Heart left ventricle (tissue), 13 donors: Measurements from ENCODE around the gene DMD.
"Not testable (repeated sequence)": the region's sequence is repeated elsewhere in the genome, so short reads cannot be mapped to it uniquely, and the experiment has no call there.

Experiments
- POLR2A ChIP-seq, 2 donors: fragments of 450-650 bp; IDR thresholded peaks; one replicate each; pipeline ENCODE4 v1.6.1; 2017; ENCODE audit warnings: antibody characterized with exemption in 2 of 2, mild to moderate bottlenecking in 2 of 2, moderate library complexity in 2 of 2
- TF ChIP-seq, protein P1 (sequence below), 12 donors: fragments of 200-600 bp; sonication (generic) in 4 of 12; IDR thresholded peaks; one replicate each; pipeline versions ENCODE4 v1.5.0 to v1.8.0; 2018 to 2022; ENCODE audit warnings: antibody characterized with exemption in 12 of 12, mild to moderate bottlenecking in 5 of 12
- donor health status: ischemic (EF 13 %, LVEDD 7.1; RV severe dilation, severe dysfunction).
- donor health status: DM: no; HTN: yes; CAD: no.
- donor health status: DM: no; HTN: no; CAD: no.
- donor health status: ischemic (EF 25% LVEDD 6.9; RV normal size, moderate dysfunction).
- donor health status: ischemic (EF 25% LVEDD 5.7; RV mildly dilated, moderate dysfunction).
- donor health status: ischemic (EF 35%, LVEDD 5.7; RV mildly dilated, moderate dysfunction).
- donor health status: nonischemic (EF 11% LVEDD 7.7; RV severe dilation, severe dysfunction).
- donor health status: DM: yes; HTN: yes; CAD: no.
- donor health status: PGD.
- donor health status: ischemic (EF 29% LVEDD 5.4; RV normal size, mild dysfunction).
- donor health status: nonischemic (EF 23%, LVEDD 6.1; RV moderate dilation, normal function).

DNA sequence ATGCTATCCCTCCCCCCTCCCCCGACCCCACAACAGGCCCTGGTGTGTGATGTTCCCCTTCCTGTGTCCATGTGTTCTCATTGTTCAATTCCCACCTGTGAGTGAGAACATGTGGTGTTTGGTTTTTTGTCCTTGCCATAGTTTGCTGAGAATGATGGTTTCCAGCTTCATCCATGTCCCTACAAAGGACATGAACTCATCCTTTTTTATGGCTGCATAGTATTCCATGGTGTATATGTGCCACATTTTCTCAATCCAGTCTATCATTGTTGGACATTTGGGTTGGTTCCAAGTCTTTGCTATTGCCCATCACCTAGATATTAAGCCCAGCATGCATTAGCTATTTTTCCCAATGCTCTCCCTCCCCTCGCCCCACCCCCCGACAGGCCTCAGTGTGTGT, 1627.5 kb downstream of the DMD start:
- TF ChIP-seq, protein P1, sequence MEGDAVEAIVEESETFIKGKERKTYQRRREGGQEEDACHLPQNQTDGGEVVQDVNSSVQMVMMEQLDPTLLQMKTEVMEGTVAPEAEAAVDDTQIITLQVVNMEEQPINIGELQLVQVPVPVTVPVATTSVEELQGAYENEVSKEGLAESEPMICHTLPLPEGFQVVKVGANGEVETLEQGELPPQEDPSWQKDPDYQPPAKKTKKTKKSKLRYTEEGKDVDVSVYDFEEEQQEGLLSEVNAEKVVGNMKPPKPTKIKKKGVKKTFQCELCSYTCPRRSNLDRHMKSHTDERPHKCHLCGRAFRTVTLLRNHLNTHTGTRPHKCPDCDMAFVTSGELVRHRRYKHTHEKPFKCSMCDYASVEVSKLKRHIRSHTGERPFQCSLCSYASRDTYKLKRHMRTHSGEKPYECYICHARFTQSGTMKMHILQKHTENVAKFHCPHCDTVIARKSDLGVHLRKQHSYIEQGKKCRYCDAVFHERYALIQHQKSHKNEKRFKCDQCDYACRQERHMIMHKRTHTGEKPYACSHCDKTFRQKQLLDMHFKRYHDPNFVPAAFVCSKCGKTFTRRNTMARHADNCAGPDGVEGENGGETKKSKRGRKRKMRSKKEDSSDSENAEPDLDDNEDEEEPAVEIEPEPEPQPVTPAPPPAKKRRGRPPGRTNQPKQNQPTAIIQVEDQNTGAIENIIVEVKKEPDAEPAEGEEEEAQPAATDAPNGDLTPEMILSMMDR (IDR thresholded peaks at IDR 0.05), result not testable (repeated sequence)
- TF ChIP-seq POLR2A (IDR thresholded peaks at IDR 0.05), result not testable (repeated sequence)
